Tibial nerve (tissue), 3 donors: ENCODE measurements around the gene MAU2.

Experiments used
- POLR2A ChIP-seq, 2 donors: fragments of 450-650 bp; IDR thresholded peaks; one replicate each; pipeline ENCODE4 v1.6.1; 2017; ENCODE audit warnings: antibody characterized with exemption in 2 of 2, mild to moderate bottlenecking in 2 of 2, moderate library complexity in 2 of 2
- TF ChIP-seq, protein P1 (sequence below), 5 experiments: fragments of 200-600 bp in 3 of 5; fragments of 450-650 bp in 2 of 5; sonication (generic) in 3 of 5; IDR thresholded peaks; one replicate each; pipeline ENCODE4 v1.5.1; 2016 to 2019; ENCODE audit warnings: antibody characterized with exemption in 5 of 5, mild to moderate bottlenecking in 3 of 5, moderate library complexity in 2 of 5

DNA sequence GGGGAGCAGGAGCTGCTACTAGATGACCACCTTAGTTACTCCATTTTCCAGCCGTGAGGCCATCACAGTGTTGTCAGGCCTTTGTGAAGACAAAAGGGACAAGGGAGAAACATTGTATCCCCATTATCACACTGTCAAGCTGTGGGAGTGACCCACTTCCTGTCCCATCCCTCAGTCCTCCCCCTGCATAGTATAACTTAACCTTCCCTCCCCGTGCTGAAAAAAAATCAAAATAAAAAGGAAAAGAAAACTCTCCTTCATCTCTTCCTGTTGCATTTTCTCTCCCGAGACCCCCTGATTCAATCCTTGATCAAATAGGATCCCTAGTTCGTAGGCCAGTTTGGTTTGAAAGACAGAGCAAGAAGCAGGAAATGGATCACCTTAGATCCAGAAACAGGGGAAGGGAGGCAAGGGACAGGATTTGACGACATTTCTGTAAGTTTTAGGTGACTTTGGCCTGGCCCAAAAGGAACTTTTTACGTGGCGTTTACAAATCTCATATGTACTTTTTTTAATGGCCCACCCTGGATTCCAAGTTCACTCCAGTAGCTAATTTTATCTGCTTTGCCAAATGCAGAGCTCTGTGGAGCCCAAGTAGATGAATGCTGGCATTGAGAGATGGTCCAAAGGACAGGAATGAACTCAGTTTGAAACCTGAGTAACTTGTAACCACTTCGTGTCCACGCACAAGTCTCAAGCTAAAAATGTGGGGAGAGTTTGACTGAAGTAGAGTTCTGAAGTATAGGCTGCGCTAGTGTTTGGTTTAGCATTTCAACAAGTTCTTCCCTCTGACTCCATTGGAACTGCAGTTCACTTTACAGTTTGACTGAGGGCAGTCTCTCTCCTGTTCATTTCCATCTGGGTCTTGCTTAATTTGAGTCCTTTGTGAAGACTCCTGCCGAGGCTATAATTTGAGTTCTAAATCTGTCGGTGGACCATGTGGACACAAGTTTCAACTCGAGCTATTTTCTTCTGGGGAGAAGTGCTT, 68.2 kb downstream of the MAU2 start:
- TF ChIP-seq, protein P1, sequence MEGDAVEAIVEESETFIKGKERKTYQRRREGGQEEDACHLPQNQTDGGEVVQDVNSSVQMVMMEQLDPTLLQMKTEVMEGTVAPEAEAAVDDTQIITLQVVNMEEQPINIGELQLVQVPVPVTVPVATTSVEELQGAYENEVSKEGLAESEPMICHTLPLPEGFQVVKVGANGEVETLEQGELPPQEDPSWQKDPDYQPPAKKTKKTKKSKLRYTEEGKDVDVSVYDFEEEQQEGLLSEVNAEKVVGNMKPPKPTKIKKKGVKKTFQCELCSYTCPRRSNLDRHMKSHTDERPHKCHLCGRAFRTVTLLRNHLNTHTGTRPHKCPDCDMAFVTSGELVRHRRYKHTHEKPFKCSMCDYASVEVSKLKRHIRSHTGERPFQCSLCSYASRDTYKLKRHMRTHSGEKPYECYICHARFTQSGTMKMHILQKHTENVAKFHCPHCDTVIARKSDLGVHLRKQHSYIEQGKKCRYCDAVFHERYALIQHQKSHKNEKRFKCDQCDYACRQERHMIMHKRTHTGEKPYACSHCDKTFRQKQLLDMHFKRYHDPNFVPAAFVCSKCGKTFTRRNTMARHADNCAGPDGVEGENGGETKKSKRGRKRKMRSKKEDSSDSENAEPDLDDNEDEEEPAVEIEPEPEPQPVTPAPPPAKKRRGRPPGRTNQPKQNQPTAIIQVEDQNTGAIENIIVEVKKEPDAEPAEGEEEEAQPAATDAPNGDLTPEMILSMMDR (IDR thresholded peaks at IDR 0.05), result no peak
- TF ChIP-seq POLR2A (IDR thresholded peaks at IDR 0.05), result no peak
